ENCODE measurements around the gene PACSIN1. TPM values are rescaled to one million over a fixed set of nuclear protein-coding genes. Genes with fewer than 3 reads are reported as not detected.

Gene PACSIN1
- total RNA-seq, 1 donor from 2014 or later: not detected

DNA sequence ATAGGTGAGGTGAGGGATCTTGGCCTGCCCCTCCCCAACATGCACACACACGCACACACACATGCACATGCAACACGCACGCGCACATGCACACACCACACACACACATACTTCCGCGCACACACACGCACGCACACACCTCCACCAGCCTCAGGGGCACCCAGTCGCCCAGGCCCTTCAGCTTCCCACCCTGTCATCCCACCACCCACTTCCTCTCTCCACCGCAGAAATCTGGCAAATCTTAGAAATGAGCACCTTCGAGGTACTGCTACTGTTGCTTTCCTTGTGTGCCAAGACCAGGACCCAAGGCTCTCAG is 89.1 kb downstream of the PACSIN1 start:
- ATAC-seq: no peak
- no peak for DNase-seq
- H3K4me1 ChIP-seq: no peaks in the 10 kb centered on the region
- H3K27ac ChIP-seq: no peak overlapping the region
- H3K36me3 ChIP-seq: no peaks in the 10 kb centered on the region
- TF ChIP-seq, protein P1, sequence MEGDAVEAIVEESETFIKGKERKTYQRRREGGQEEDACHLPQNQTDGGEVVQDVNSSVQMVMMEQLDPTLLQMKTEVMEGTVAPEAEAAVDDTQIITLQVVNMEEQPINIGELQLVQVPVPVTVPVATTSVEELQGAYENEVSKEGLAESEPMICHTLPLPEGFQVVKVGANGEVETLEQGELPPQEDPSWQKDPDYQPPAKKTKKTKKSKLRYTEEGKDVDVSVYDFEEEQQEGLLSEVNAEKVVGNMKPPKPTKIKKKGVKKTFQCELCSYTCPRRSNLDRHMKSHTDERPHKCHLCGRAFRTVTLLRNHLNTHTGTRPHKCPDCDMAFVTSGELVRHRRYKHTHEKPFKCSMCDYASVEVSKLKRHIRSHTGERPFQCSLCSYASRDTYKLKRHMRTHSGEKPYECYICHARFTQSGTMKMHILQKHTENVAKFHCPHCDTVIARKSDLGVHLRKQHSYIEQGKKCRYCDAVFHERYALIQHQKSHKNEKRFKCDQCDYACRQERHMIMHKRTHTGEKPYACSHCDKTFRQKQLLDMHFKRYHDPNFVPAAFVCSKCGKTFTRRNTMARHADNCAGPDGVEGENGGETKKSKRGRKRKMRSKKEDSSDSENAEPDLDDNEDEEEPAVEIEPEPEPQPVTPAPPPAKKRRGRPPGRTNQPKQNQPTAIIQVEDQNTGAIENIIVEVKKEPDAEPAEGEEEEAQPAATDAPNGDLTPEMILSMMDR (IDR thresholded peaks at IDR 0.05): no peak
- no peaks in the 10 kb centered on the region for H3K9me3 ChIP-seq
- no peak overlapping the region for H3K4me3 ChIP-seq
- intact Hi-C loops (cut with DNase I): no loop called here
- H3K27me3 ChIP-seq (ENCODE audit: low read depth): no peaks in the 10 kb centered on the region

DNA sequence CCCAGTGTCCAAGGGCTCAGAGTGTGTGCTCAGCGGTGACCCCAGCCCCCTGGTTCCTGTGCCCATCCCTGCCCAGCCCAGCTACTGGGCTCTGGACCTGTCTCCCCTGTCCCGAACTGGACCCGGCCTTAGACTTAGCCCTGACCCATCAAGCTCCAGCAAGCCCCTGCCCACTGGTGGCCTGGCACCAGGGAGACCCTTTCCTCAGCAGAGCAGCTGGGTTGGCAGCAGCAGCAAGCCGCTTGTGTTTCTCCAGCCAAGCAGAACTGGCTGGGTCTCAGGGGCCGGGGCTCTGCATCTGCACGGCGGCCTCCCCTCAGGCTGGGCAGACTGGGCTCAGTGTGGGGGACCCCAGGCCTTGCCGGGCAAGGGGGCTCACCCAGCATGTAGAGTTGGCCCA is 89.5 kb downstream of the PACSIN1 start:
- Histone ChIP-seq H3K4me3 (peak overlapping the region; percentile 30), H3K9me3 (no peaks in the 10 kb centered on the region), H3K4me1 (no peaks in the 10 kb centered on the region), H3K27me3 (ENCODE audit: low read depth) (no peaks in the 10 kb centered on the region), H3K36me3 (no peaks in the 10 kb centered on the region), H3K27ac (no peak overlapping the region)
- no peak for DNase-seq
- intact Hi-C loops (cut with DNase I): no loop called here
- ATAC-seq: peak in 1 of 2 donors; percentile 4
- TF ChIP-seq, protein P1 (IDR thresholded peaks at IDR 0.05): no peak

DNA sequence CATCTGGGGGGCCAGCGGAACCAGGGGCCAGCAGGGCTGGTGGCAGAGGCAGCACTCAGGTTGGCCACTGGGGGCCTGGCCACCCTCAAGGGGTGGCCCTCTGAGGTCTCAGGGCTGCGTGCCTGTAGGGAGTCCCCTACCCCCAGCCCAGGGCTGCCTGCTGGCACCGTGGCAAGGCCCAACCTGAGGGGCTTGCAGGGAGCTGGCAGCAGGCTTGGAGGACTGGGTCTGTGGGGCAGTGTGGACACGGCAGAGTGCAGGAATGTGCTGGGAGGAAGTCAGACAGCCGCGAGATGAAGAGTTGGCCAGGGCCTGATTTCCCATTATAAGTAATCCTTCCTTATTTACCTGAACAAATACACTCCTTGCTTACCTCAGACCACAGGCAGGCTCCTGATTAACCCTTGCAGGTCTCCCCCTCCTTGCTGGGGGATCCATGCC is 90.2 kb downstream of the PACSIN1 start, which contains the start of gene SPDEF:
Gene SPDEF, minus strand, starts transcription at position 299 of the 441 bp plus-strand sequence. CDS start 11,874 bp downstream, outside the sequence.
- Histone ChIP-seq H3K4me1 (no peaks in the 10 kb centered on the region), H3K36me3 (no peaks in the 10 kb centered on the region), H3K27me3 (ENCODE audit: low read depth) (no peaks in the 10 kb centered on the region), H3K27ac (no peak within 1 kb of the TSS), H3K9me3 (no peaks in the 10 kb centered on the region), H3K4me3 (peak within 1 kb of the TSS; percentile 30)
- DNase-seq (no peak), ATAC-seq (peak; percentile 60 to 75)
- TF ChIP-seq, protein P1 (IDR thresholded peaks at IDR 0.05): no peak
- intact Hi-C loops (cut with DNase I): no loop called here

DNA sequence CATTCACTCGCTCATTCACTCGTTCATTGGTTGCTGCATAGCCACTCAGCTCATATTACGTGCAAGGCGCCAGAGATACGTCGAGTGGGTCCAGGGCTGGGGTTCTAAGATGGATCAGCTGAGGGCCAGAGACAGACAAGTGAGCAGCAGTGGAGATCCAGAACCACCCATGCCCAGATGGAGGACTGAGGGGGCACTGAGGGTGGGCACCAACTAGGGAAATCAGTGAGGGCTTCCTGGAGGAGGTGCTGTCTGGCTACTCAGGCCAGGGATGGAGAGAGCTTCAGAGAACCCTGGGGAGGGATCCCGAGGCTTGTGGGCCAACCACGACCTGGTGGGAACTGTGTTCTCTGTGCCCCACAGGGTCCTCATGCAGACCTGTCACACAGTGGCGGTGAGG is 90.6 kb downstream of the PACSIN1 start:
- ATAC-seq: no peak
- no peak overlapping the region for H3K4me3 ChIP-seq
- no peak for DNase-seq
- TF ChIP-seq, protein P1 (IDR thresholded peaks at IDR 0.05): no peak
- H3K9me3 ChIP-seq: no peaks in the 10 kb centered on the region
- H3K27me3 ChIP-seq (ENCODE audit: low read depth): no peaks in the 10 kb centered on the region
- no peaks in the 10 kb centered on the region for H3K4me1 ChIP-seq
- intact Hi-C loops (cut with DNase I): no loop called here
- H3K36me3 ChIP-seq: no peaks in the 10 kb centered on the region
- H3K27ac ChIP-seq: no peak overlapping the region

DNA sequence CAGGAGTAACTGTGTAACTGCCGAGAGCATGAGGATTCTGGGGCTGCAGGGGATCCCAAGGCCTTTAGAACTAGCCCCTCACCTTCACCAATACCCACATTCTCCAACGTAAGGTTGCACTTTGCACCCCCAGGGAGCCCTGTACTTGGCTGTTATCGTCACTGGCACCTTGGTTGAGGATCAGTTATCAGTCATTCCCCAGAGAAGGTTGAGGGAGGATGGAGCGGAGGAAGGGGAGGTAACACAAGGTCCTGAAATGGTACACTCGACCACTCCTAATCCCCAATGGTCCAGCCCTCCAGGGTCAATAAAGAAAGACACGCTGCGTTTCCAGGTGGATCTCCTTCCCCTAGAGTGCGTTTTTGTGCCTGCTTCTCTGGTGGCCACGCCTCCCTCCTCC is 91.4 kb downstream of the PACSIN1 start:
- TF ChIP-seq, protein P1 (IDR thresholded peaks at IDR 0.05): no peak
- H3K4me3 ChIP-seq: no peak overlapping the region
- no peaks in the 10 kb centered on the region for H3K4me1 ChIP-seq
- no peaks in the 10 kb centered on the region for H3K36me3 ChIP-seq
- intact Hi-C loops (cut with DNase I): no loop called here
- H3K27ac ChIP-seq: no peak overlapping the region
- H3K27me3 ChIP-seq (ENCODE audit: low read depth): no peaks in the 10 kb centered on the region
- H3K9me3 ChIP-seq: no peaks in the 10 kb centered on the region
- DNase-seq: no peak
- ATAC-seq: no peak

Measured in lower lobe of right lung (tissue), 2 donors.